NT2/D1 (cell line): ENCODE data around the gene PGPEP1.

Source experiments
- SUZ12 ChIP-seq: IDR thresholded peaks from 2 replicates; pipeline ENCODE4 v1.6.1; 2011; ENCODE audit not compliant: insufficient read length, insufficient read depth; ENCODE audit errors: extremely low read depth
- YY1 ChIP-seq: IDR thresholded peaks from 2 replicates; pipeline ENCODE4 v1.6.1; 2011; ENCODE audit not compliant: insufficient read length, insufficient read depth
- ZNF274 ChIP-seq: IDR thresholded peaks from 2 replicates; pipeline ENCODE4 v1.6.1; 2011; ENCODE audit warnings: mild to moderate bottlenecking, low read depth, low read length

GRCh38 chr19:18418483-18419194 lies 78.2 kb downstream of the PGPEP1 start:
- TF ChIP-seq ZNF274 (no peak), YY1 (no peak), SUZ12 (no peak)
